Astrocyte (in vitro differentiated cells and primary cell): ENCODE data around the gene TFAM.

ENCODE experiments used
- EZH2 ChIP-seq: IDR thresholded peaks from 2 replicates; pipeline ENCODE4 v1.6.1; 2012; ENCODE audit warnings: mild to moderate bottlenecking, low read length, inconsistent platforms; ENCODE audit not compliant: insufficient read depth
- TF ChIP-seq, protein P1 (sequence below): IDR thresholded peaks from 2 replicates; pipeline ENCODE4 v1.5.1; 2011; ENCODE audit warnings: low read depth, mild to moderate bottlenecking, inconsistent platforms, low read length, moderate library complexity; ENCODE audit not compliant: insufficient read depth

DNA sequence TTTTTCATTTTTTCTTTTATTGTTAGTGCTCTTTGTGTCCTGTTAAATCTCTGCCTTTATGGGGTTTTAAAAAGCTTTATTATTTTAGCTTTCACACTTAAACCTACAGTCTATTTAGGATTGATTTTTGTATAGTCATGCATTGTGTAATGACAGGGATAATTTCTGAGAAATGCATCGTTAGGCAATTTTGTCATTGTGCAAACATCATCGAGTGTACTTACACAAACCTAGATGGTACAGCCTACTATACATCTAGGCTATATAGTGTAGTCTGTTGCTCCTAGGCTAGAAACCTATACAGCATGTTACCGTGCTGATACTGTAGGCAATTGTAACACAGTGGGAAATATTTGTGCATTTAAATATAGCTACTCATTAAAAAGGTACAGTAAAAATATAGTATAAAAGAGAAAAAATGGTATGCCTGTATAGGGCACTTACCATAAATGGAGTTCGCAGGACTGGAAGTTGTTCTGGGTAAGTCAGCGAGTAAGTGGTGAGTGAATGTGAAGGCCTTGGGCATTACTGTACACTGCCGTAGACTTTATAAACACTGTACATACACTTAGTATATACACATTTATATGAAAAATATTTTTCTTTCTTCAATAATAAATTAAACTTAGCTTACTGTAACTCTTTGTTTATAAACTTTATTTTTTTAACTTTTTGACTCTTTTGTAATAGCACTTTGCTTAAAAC lies 34.4 kb upstream of the TFAM start:
- TF ChIP-seq, protein P1, sequence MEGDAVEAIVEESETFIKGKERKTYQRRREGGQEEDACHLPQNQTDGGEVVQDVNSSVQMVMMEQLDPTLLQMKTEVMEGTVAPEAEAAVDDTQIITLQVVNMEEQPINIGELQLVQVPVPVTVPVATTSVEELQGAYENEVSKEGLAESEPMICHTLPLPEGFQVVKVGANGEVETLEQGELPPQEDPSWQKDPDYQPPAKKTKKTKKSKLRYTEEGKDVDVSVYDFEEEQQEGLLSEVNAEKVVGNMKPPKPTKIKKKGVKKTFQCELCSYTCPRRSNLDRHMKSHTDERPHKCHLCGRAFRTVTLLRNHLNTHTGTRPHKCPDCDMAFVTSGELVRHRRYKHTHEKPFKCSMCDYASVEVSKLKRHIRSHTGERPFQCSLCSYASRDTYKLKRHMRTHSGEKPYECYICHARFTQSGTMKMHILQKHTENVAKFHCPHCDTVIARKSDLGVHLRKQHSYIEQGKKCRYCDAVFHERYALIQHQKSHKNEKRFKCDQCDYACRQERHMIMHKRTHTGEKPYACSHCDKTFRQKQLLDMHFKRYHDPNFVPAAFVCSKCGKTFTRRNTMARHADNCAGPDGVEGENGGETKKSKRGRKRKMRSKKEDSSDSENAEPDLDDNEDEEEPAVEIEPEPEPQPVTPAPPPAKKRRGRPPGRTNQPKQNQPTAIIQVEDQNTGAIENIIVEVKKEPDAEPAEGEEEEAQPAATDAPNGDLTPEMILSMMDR, result no peak
- TF ChIP-seq EZH2, result no peak
